Psoas muscle (tissue), 8 donors: ENCODE measurements around the gene GTF2A1L. TPM values are rescaled to one million over a fixed set of nuclear protein-coding genes. Genes with fewer than 3 reads are reported as not detected.

Source experiments
- ATAC-seq, 4 donors: fragments of 200-7000 bp; cut with Tn5 transposase; one replicate each; pipeline ENCODE4 v1.9.1; 2020; ENCODE audit warnings: moderate library complexity in 3 of 4, mild to moderate bottlenecking in 2 of 4
- DNase-seq, 2 donors: peaks; one replicate each; pipeline ENCODE4 v3.0.0-alpha.2; 2020
- H3K27ac ChIP-seq: fragments of 200-600 bp; one replicate; pipeline ENCODE4 v1.8.0; 2022
- H3K27me3 ChIP-seq, 3 donors: fragments of 200-600 bp in 1 of 3; one replicate each; pipeline versions ENCODE4 v1.6.1 to v1.8.0; 2013 to 2022; ENCODE audit warnings: low read length in 2 of 3, mild to moderate bottlenecking in 2 of 3, moderate library complexity in 1 of 3; ENCODE audit not compliant: insufficient read depth in 3 of 3
- H3K36me3 ChIP-seq, 2 donors: fragments of 200-600 bp in 1 of 2; one replicate each; pipeline versions ENCODE4 v1.6.1 to v1.8.0; 2013 to 2022; ENCODE audit warnings: low read depth in 1 of 2, mild to moderate bottlenecking in 1 of 2, moderate library complexity in 1 of 2; ENCODE audit not compliant: insufficient read depth in 1 of 2
- H3K4me1 ChIP-seq: fragments of 200-600 bp; one replicate; pipeline ENCODE4 v1.8.0; 2022
- H3K4me3 ChIP-seq: fragments of 200-600 bp; one replicate; pipeline ENCODE4 v1.8.0; 2022; ENCODE audit warnings: mild to moderate bottlenecking
- H3K9me3 ChIP-seq: fragments of 200-600 bp; one replicate; pipeline ENCODE4 v1.8.0; 2022
- WGBS, 3 donors: extraction: QIAGEN DNeasy Blood & Tissue Kit; methylation state at CpG; one replicate each; pipeline versions ENCODE4 v1.1.6 to v1.1.7; 2013; 5-methylcytosine and 5-hydroxymethylcytosine counted together
- intact Hi-C, 2 donors: fragments of 100-400 bp; cut with DNase I; formaldehyde crosslinking; loops; one replicate each; pipeline versions ENCODE4 v1.11.0 to v1.14.2; 2022
- polyA plus RNA-seq, 3 donors: library from polyadenylated mRNA; stranded (reverse); fragments of 200-250 nt; gene quantifications; one replicate each; pipeline ENCODE4 v1.2.3, GENCODE V29; 2013
- total RNA-seq, 4 donors: library from RNA; stranded (reverse); fragmentation: NEBNext Ultra II Directional in 2 of 4; extraction: Animal tissue kit (Norgen Biotek cat#: 25700) in 2 of 4; gene quantifications; one replicate each; pipeline versions ENCODE4 v1.2.1 to v1.2.4, GENCODE V29; 2021 to 2023
- TF ChIP-seq, protein P1 (sequence below): fragments of 200-600 bp; IDR thresholded peaks from one replicate; pipeline ENCODE4 v1.8.0; 2022; ENCODE audit warnings: antibody characterized with exemption
- donor health status: healthy with polysubstance abuse.
- donor health status: DM: no; HTN: no; CAD: no; lungs with moderate emphysema.
- donor health status: Bipolar disorder and iron deficiency.
- donor health status: healthy.
- donor health status: DM: yes; HTN: yes; CAD: no.
- donor health status: DM: no; HTN: no; CAD: no.
- donor health status: DM: no; HTN: no; CAD: no.
- donor health status: DM: yes; HTN: yes; CAD: no.

GTF2A1L gene
- total and polyA plus RNA-seq, 7 donors: 0.05 to 0.76 (median 0.39) TPM; not detected in 3

DNA sequence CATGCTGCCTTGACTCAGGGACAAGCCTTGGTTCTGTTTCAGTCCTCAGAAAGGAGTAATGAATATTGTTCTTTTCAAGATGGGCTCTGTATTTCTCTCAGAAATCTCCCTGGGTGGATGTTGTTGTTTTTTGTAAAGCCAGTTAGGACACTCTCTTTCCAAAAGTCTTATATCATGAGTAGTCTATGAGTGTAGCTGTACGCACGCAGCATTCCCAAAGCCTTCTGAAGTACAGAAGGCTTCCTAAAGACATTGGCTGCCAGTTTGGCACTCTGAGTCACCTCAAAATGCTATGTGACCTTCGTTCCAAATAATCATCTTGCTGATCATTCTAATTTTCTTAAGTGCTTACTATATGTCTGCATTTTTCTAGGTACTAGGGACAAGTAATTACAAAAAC is 16.7 kb upstream of the GTF2A1L start:
- Histone ChIP-seq H3K36me3 (no peaks in the 10 kb centered on the region), H3K27ac (no peak overlapping the region), H3K27me3 (no peaks in the 10 kb centered on the region), H3K4me1 (no peaks in the 10 kb centered on the region), H3K9me3 (no peaks in the 10 kb centered on the region), H3K4me3 (no peak overlapping the region)
- 80 to 88% (median 88%) methylated on average over 3 of the region's 3 CpGs for WGBS, 3 donors
- no peak for DNase-seq
- no peak for ATAC-seq
- intact Hi-C loops: loop anchor here in 1 of 2 donors (5.0 kb wide), 1 partner anchor 126 kb away; no protein-coding TSS in a partner anchor
- TF ChIP-seq, protein P1, sequence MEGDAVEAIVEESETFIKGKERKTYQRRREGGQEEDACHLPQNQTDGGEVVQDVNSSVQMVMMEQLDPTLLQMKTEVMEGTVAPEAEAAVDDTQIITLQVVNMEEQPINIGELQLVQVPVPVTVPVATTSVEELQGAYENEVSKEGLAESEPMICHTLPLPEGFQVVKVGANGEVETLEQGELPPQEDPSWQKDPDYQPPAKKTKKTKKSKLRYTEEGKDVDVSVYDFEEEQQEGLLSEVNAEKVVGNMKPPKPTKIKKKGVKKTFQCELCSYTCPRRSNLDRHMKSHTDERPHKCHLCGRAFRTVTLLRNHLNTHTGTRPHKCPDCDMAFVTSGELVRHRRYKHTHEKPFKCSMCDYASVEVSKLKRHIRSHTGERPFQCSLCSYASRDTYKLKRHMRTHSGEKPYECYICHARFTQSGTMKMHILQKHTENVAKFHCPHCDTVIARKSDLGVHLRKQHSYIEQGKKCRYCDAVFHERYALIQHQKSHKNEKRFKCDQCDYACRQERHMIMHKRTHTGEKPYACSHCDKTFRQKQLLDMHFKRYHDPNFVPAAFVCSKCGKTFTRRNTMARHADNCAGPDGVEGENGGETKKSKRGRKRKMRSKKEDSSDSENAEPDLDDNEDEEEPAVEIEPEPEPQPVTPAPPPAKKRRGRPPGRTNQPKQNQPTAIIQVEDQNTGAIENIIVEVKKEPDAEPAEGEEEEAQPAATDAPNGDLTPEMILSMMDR: no peak

DNA sequence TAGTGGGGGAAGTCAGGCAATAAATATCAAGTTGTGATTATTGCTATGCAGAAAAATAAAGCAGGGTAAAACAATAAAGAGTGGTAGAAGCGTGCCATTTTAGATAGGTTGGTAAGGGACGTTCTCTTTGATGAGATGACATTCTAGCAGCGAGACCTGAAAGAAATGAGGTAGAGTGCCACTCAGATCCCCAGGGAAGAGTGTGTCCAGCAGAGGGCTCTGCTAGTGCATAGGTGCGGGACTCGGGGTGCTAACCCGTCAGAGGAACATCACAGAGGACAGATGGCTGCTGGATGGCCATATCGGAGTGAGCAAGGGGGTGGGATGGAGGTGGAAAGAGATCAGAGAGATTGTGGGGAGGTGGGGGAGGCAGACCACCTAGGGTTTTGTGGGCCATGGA is 16.3 kb upstream of the GTF2A1L start:
- DNase-seq: no peak
- H3K4me3 ChIP-seq: no peak overlapping the region
- intact Hi-C loops: loop anchor here in 1 of 2 donors (5.0 kb wide), 1 partner anchor 126 kb away; no protein-coding TSS in a partner anchor
- H3K9me3 ChIP-seq: no peaks in the 10 kb centered on the region
- H3K27ac ChIP-seq: no peak overlapping the region
- 66 to 77% (median 71%) methylated on average over 7 of the region's 7 CpGs for WGBS, 3 donors
- H3K36me3 ChIP-seq: no peaks in the 10 kb centered on the region
- no peak for ATAC-seq
- no peaks in the 10 kb centered on the region for H3K4me1 ChIP-seq
- H3K27me3 ChIP-seq: no peaks in the 10 kb centered on the region
- TF ChIP-seq, protein P1: no peak

DNA sequence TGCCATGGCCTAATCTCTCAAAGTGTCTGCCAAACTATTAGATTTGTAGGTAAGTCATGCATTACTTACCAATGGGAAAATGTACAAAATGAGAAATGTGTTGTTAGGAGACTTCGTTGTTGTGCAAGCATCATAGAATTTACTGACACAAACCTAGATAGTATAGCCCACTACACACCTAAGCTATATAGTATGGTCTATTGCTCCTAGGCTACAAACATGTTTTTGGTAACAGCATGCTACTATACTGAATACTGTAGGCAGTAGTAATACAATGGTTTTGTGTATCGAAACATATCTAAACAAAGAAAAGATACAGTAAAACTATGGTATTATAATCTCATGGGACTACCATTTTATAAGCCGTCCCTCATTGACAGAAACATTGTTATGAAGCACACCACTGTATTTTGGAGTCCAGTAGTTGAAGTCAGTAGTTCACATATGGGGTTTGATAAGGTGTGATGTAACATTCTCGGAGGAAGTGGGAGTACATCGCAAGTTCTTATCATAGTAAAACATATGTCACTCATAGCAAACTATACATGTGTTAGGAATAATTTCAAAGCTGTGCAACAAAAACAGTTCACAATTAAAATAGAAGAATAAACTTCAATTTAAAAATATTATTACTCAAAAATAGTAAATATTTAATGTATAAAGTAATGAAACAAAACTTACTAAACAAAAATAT is 12.0 kb upstream of the GTF2A1L start:
- no peaks in the 10 kb centered on the region for H3K9me3 ChIP-seq
- intact Hi-C loops: no loop called here
- TF ChIP-seq, protein P1: no peak
- no peak overlapping the region for H3K27ac ChIP-seq
- H3K36me3 ChIP-seq: no peaks in the 10 kb centered on the region
- no peaks in the 10 kb centered on the region for H3K27me3 ChIP-seq
- no peaks in the 10 kb centered on the region for H3K4me1 ChIP-seq
- 92 to 95% (median 93%) methylated on average over 5 of the region's 5 CpGs for WGBS, 3 donors
- ATAC-seq (no peak), DNase-seq (no peak)
- H3K4me3 ChIP-seq: no peak overlapping the region

DNA sequence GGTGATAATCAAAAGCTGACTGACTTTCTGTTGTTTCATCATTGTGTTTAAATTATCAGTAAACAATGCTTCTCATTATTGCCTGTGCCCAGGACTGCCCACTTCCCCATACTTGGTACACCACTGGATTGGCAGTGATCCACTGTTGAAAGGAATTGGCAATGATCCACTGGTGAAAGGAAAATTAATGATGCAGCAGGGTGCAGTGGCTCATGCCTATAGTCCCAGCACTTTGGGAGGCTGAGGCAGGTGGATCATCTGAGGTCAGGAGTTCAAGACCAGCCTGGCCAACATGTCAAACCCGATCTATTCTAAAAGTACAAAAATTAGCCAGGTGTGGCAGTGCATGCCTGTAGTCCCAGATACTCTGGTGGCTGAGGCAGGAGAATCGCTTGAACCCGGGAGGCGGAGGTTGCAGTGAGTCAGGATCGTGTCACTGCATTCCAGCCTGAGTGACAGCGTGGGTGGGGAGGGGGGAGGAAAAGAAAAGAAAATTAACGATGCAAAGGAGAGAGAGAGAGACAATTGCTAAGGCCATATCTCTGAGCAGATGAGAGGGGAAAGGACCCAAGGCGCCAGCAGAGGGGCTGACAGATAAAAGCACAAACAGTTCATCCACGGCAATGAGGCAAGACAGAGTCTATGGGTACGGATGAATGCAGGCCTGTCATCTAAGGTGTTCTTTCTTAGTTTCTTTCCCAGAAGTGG is 10.2 kb upstream of the GTF2A1L start:
- Histone ChIP-seq H3K4me3 (no peak overlapping the region), H3K9me3 (no peaks in the 10 kb centered on the region), H3K27ac (no peak overlapping the region), H3K4me1 (no peaks in the 10 kb centered on the region), H3K36me3 (no peaks in the 10 kb centered on the region), H3K27me3 (no peaks in the 10 kb centered on the region)
- intact Hi-C loops: no loop called here
- 73 to 86% (median 84%) methylated on average over 10 of the region's 10 CpGs for WGBS, 3 donors
- ATAC-seq (no peak), DNase-seq (no peak)
- TF ChIP-seq, protein P1: no peak
